A673 (cell line): ENCODE results near the gene CSPG4.

Source experiments
- CTCF ChIP-seq: fragments of 300-800, 200-600 bp; sonication (generic); conservative IDR thresholded peaks from 2 replicates; pipeline ENCODE4 v1.5.1; 2017; ENCODE audit warnings: low read depth, mild to moderate bottlenecking, antibody characterized with exemption, low read length, moderate library complexity, mixed read lengths
- EZH2 ChIP-seq: fragments of 200-600 bp; sonication (generic); IDR thresholded peaks from 2 replicates; pipeline ENCODE4 v1.6.1; 2017; ENCODE audit warnings: borderline replicate concordance, low read depth, mild to moderate bottlenecking, mixed read lengths, antibody characterized with exemption, low read length; ENCODE audit not compliant: poor library complexity, severe bottlenecking

DNA sequence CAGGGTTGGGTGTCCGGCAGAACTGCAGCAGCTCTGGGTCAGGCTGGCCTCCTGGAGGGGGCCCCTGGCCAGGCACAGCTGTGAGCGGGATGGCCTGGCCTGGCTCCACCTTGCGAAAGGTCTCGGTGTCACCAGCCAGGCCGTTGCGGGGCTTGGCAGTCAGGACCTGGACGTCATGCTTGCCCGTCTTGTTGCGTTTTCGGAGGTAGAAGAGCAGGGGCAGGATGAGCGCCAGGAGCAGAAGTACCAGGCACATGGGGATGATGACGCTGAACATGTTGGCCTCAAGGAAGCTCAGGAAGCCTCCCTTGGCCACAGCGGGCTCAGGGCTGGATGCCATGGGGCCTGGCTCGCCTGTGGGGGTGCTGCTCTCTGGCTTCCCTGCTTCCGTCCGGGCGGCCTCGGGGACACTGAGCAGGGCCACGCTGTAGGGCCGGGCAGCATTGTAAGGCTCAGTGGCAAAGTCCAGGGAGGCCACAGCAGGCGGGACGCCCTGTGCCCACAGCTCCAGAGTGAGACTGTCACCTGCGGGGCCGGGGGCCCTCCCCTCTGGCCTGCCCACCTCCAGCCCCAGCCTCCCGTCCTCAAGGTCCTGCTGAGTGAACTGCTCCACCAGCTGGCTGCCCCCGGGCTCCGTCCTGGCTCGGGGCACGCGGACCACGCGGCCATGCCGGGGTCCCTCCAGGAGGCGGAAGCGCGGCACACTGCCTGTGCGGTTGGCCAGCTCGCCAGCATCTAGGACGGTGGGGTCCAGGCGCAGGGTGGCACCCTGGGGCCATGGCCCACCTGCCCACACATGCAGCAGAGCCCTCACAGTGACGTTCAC lies 36.9 kb downstream of the CSPG4 start:
- no peak for TF ChIP-seq CTCF
- no peak for TF ChIP-seq EZH2
